Esophagus (tissue), 2 donors: ENCODE data around the gene CENPV. TPM values are rescaled to one million over a fixed set of nuclear protein-coding genes. Genes with fewer than 3 reads are reported as not detected.
"Not testable (repeated sequence)": the region's sequence is repeated elsewhere in the genome, so short reads cannot be mapped to it uniquely, and the experiment has no call there.

Experiments used
- H3K27ac ChIP-seq, 2 donors: one replicate each; pipeline ENCODE4 v1.5.1; 2013; ENCODE audit warnings: low read depth in 2 of 2, mild to moderate bottlenecking in 2 of 2, inconsistent platforms in 1 of 2, low read length in 1 of 2, moderate library complexity in 1 of 2
- H3K27me3 ChIP-seq, 2 donors: one replicate each; pipeline ENCODE4 v1.6.1; 2013; ENCODE audit warnings: low read length in 2 of 2, control low read depth in 1 of 2, mild to moderate bottlenecking in 1 of 2; ENCODE audit not compliant: insufficient read depth in 2 of 2, control insufficient read depth in 1 of 2
- H3K36me3 ChIP-seq, 2 donors: one replicate each; pipeline ENCODE4 v1.6.1; 2013; ENCODE audit warnings: low read length in 1 of 2; ENCODE audit not compliant: control insufficient read depth in 2 of 2, insufficient read depth in 2 of 2
- H3K4me1 ChIP-seq, 2 donors: one replicate each; pipeline ENCODE4 v1.6.1; 2013; ENCODE audit warnings: low read length in 1 of 2; ENCODE audit not compliant: control insufficient read depth in 2 of 2, insufficient read depth in 2 of 2
- H3K4me3 ChIP-seq, 2 donors: one replicate each; pipeline ENCODE4 v1.5.1; 2013; ENCODE audit warnings: low read length in 2 of 2, mild to moderate bottlenecking in 2 of 2, low read depth in 1 of 2, moderate library complexity in 1 of 2
- H3K9me3 ChIP-seq, 2 donors: one replicate each; pipeline ENCODE4 v1.6.1; 2013; ENCODE audit warnings: mild to moderate bottlenecking in 2 of 2, low read depth in 1 of 2, low read length in 1 of 2, moderate library complexity in 1 of 2; ENCODE audit not compliant: control insufficient read depth in 2 of 2, insufficient read depth in 1 of 2
- whole genome bisulfite sequencing, 2 donors: extraction: QIAGEN DNeasy Blood & Tissue Kit; methylation state at CpG; one replicate each; pipeline ENCODE4 v1.1.7; 2013; 5-methylcytosine and 5-hydroxymethylcytosine counted together
- polyA plus RNA-seq, 2 donors: library from polyadenylated mRNA; stranded (reverse); fragments of 200-250 nt; gene quantifications; one replicate each; pipeline ENCODE4 v1.2.3, GENCODE V29; 2013
- donor health status: healthy with polysubstance abuse.
- donor health status: Bipolar disorder and iron deficiency.

Gene CENPV
- polyA plus RNA-seq = 1 to 10 TPM; 1.3 to 2.8 TPM

DNA sequence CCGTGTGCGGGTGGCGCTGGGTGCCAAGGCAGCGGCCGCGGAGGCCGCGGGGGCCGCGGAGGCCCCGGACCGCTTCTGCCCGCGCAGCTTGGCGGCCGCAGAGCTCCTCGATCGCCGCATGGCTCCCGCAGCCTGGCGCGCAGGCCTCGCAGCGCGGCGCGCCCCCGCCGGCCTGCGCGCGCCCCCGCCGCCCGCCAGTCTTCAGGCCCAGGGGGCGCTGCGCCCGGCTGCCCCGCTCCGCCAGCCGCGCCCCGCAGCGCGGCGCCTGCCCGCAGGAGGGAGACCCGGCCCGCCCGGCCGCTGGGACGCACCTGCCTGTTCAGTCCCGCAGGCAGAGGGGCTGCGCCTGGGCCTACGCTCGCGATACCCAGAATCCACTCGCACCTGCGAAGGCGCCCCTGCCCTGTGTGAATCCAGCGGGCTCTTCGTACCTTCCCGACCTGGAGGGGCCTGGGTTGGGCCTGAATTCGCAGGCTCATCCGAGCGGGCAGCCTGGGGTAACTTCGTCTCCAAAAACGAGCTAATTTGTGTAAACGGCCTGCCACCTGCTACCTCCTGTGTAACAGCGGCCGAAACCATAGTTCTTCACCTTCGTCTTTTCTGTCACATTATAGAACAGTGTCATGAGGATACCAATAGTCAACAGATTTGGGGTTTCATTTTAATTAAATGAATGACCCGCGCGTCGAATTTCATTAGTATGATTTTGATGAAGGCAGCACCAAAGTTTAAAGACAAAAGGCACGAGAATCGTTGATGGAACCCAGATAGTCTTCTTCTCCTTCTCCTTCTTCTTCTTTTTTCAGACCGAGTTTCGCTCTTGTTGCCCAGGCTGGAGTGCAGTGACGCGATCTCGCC lies at the start of gene CENPV:
CENPV (minus strand) TSS at position 153 of the 858 bp plus-strand sequence; CDS start at position 120, 33 bp downstream.
- 16 to 22% methylated on average over 59 to 83 of the region's 83 CpGs for WGBS, 2 donors
- no peak within 1 kb of the TSS for H3K27ac ChIP-seq
- H3K36me3 ChIP-seq = no peaks in the 10 kb centered on the region
- H3K4me3 ChIP-seq = peak within 1 kb of the TSS; percentile 52 to 65
- peaks cover 0 to 5% of the 10 kb centered on the region in 2 donors for H3K4me1 ChIP-seq
- H3K27me3 ChIP-seq = no peaks in the 10 kb centered on the region
- no peaks in the 10 kb centered on the region for H3K9me3 ChIP-seq

DNA sequence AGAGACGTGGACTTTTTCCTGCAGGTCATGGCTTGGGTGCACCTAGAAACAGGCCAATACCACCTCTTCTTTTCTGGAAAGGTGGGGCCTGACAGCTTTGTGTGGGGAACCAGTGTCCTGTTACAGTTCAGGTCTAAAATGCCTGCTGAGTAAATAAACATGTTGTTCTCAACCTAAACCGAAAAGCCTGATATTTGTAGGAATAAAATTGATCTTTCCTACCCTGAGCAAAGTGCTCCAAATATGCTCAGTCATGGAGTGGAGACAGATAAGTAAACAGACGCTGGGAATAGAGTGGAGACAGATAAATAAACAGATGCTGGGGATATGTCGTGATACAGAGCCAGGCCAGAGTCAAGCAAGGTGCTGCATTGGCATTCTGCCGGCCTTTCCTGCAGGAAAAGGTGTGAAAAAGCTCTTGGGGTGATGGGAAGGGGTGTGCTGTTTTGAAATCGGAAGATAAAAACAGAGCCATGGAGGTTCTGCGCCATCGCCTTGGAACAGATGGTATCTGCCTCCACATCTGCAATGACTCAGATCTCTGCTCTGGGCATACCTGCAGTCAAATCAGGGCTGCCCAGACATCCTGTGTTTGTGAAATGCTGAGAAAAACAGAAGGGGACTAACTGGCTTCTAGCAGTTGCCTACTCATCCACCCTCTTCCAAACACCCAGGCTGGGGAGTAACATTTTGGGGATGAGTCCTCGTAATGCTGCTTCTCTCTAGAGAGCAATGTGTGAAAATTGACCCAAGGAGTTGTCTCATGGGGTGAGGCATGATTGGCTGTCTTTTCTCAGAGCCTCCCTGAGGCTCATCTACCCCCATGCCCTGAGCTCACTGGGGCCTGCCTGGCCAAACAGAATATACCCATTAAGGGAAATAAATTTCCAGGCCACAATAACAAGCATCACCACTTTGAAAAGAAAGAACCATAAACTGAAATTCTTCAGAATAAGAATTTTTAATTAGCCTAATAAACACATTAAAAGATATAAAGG lies 45.3 kb upstream of the CENPV start:
- Histone ChIP-seq H3K27ac (no peak overlapping the region), H3K4me1 (no peaks in the 10 kb centered on the region), H3K9me3 (no peaks in the 10 kb centered on the region), H3K4me3 (no peak overlapping the region), H3K36me3 (no peaks in the 10 kb centered on the region), H3K27me3 (no peaks in the 10 kb centered on the region)
- 60 to 64% methylated on average over 8 to 9 of the region's 9 CpGs for WGBS, 2 donors

DNA sequence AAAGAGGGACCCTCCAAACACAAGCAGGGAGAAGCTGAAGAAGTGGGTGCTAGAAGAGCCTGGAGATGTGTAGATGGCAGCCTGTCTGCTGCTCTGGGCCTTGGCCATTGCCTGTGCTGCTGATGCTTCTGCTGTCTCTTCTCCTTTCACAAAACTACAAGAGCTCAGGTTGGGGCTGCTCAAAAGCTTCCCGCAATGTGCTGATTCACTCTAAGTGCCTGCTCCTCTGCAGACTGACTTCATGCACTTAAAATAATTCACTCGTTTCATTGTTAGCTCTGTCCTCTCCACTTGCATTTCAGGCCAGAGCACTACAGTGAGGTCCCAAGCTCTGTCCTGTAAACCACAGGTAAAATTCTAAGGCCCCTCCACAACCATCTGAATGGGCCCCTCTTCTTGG lies 43.4 kb upstream of the CENPV start:
- H3K4me3 ChIP-seq, H3K27ac ChIP-seq, H3K4me1 ChIP-seq, H3K9me3 ChIP-seq, H3K27me3 ChIP-seq, H3K36me3 ChIP-seq: not testable (repeated sequence)
- WGBS, 2 donors = 83 to 91% methylated on average over 2 of the region's 2 CpGs

GRCh38 chr17:16395887-16396286 lies 42.6 kb upstream of the CENPV start:
- not testable (repeated sequence) for H3K36me3 ChIP-seq, H3K9me3 ChIP-seq, H3K4me3 ChIP-seq, H3K27me3 ChIP-seq, H3K27ac ChIP-seq, H3K4me1 ChIP-seq
- WGBS, 2 donors = 57 to 71% methylated on average over 4 of the region's 4 CpGs

GRCh38 chr17:16392491-16392890 lies 39.2 kb upstream of the CENPV start:
- H3K27ac ChIP-seq, H3K36me3 ChIP-seq, H3K4me3 ChIP-seq, H3K9me3 ChIP-seq, H3K4me1 ChIP-seq, H3K27me3 ChIP-seq: not testable (repeated sequence)
- 82 to 90% methylated on average over 11 of the region's 11 CpGs for WGBS, 2 donors

- WGBS, 2 donors = 95 to 99% methylated on average over 13 of the region's 13 CpGs
- Histone ChIP-seq H3K4me1 (no peaks in the 10 kb centered on the region), H3K27ac (no peak overlapping the region), H3K4me3 (no peak overlapping the region), H3K27me3 (no peaks in the 10 kb centered on the region), H3K36me3 (no peaks in the 10 kb centered on the region), H3K9me3 (no peaks in the 10 kb centered on the region)
These were observed 38.2 kb upstream of the CENPV start for GRCh38 chr17:16391451-16391850.

DNA sequence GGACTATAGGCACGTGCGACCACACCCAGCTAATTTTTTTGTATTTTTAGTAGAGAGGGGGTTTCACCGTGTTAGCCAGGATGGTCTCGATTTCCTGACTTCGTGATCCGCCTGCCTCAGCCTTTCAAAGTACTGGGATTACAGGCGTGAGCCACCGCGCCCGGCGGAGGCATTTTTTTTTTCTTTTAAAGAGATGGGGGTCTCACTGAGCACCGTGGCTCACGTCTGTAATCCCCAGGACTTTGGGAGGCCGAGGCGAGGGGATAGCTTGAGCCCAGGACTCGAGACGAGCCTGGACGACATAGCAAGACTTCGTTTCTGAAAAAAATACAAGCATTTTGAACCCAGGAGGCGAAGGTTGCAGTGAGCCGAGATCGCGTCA lies 32.8 kb upstream of the CENPV start:
- H3K9me3 ChIP-seq, H3K4me1 ChIP-seq, H3K27me3 ChIP-seq, H3K4me3 ChIP-seq, H3K27ac ChIP-seq, H3K36me3 ChIP-seq: not testable (repeated sequence)
- 37 to 44% methylated on average over 23 of the region's 23 CpGs for WGBS, 2 donors

GRCh38 chr17:16384557-16384956 lies 31.3 kb upstream of the CENPV start:
- WGBS, 2 donors = 66 to 71% methylated on average over 5 of the region's 5 CpGs
- H3K9me3 ChIP-seq = no peaks in the 10 kb centered on the region
- no peaks in the 10 kb centered on the region for H3K36me3 ChIP-seq
- H3K4me1 ChIP-seq = peaks cover 0 to 5% of the 10 kb centered on the region in 2 donors
- no peak overlapping the region for H3K4me3 ChIP-seq
- no peaks in the 10 kb centered on the region for H3K27me3 ChIP-seq
- peak overlapping the region in 1 of 2 donors; percentile 40 for H3K27ac ChIP-seq

DNA sequence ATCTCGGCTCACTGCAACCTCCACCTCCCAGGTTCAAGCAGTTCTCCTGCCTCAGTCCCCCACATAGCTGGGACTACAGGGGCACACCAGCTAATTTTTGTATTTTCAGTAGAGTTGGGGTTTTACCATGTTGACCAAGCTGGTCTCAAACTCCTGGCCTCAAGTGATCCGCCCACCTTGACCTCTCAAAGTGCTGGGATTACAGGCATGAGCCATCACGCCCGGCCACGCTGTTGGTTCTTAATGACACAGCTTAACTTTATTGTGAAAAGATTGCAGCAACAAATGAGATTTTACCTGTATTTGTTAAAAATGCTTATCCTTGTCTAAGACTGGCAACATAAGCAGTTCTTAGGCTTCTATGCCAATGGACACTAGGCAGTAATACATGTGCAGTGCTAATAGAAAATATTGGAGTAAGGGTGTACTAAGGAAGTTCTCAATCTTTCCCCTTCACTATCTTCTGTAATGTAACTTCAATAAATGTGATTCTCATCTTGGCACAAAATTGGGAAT lies 30.6 kb upstream of the CENPV start:
- no peak overlapping the region for H3K27ac ChIP-seq
- H3K36me3 ChIP-seq = no peaks in the 10 kb centered on the region
- WGBS, 2 donors = 49 to 69% methylated on average over 5 of the region's 5 CpGs
- H3K9me3 ChIP-seq = no peaks in the 10 kb centered on the region
- H3K4me3 ChIP-seq = no peak overlapping the region
- no peaks in the 10 kb centered on the region for H3K27me3 ChIP-seq
- peaks cover 0 to 5% of the 10 kb centered on the region in 2 donors for H3K4me1 ChIP-seq
